ENCODE data around the gene APOO. TPM values are rescaled to one million over a fixed set of nuclear protein-coding genes. Genes with fewer than 3 reads are reported as not detected.
"Not testable (repeated sequence)": the region's sequence is repeated elsewhere in the genome, so short reads cannot be mapped to it uniquely, and the experiment has no call there.

APOO gene
- total and polyA plus RNA-seq, 2 of the 13 experiments (the other 11 are each of a cell fraction or from before 2014, with no cell fraction given) = 9.7 to 22.1 TPM

DNA sequence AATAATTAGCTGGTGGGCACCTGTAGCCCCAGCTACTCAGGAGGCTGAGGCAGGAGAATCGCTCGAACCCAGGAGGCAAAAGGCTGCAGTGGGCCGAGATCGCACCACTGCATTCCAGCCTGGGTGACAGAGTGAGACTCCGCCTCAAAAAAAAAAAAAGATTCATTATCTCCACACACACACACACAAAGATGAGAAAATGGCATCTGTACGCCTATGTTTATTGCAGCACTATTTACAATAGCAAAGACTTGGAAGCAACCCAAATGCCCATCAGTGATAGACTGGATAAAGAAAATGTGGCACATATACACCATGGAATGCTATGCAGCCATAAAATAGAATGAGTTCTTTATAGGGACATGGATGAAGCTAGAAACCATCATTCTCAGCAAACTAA lies 12.7 kb downstream of the APOO start:
- H3K4me2 ChIP-seq (ENCODE audit: low read depth, low read length); ATAC-seq; in situ Hi-C loops (cut with HindIII; ENCODE audit: extremely low pct_ligation_motif_present, low pct_unique_long_range_greater_than_20kb): not testable (repeated sequence)

DNA sequence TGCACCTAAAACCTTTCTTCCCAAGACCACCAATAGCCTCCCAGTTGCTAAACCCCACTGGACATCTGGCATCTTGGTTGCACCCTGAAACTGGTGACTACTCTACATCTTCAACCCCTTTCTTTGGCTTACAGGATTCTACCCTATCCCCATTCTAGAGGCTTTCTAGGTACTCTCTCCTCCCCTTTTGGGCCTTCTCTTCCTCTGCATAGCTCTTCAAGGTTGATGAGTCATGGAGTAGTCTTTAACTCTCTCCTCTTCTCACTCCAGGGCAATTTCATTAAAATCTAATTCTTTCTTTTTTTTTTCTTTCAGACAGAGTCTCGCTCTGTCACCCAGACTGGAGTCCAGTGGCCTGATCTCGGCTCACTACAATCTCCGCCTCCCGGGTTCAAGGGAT lies 16.8 kb downstream of the APOO start:
- no TSS peak for BruUV-seq (replicated peaks)
- CTCF ChIA-PET (ENCODE audit: low intra/inter-chr PET ratio, low total read pairs) = no interaction called here
- DNase-seq (ENCODE audit: low spot score) (no peak), ATAC-seq (no peak), FAIRE-seq (no peak)
- H3K4me1 ChIP-seq (ENCODE audit: insufficient read depth, low read length) = peaks cover 11% of the 10 kb centered on the region
- no peaks in the 10 kb centered on the region for H3K27me3 ChIP-seq (ENCODE audit: control insufficient read depth in 1 of 2, insufficient read depth in 2 of 2, low read length in 2 of 2)
- in situ Hi-C loops (cut with HindIII; ENCODE audit: extremely low pct_ligation_motif_present, low pct_unique_long_range_greater_than_20kb) = no loop called here
- H2AFZ ChIP-seq (ENCODE audit: low read length) = no peak overlapping the region
- H3K9ac ChIP-seq (ENCODE audit: insufficient read depth, low read depth, low read length) = no peak overlapping the region
- no peak overlapping the region for H3K27ac ChIP-seq (ENCODE audit: extremely low read length, insufficient read depth, low read length)
- H3K4me2 ChIP-seq (ENCODE audit: low read depth, low read length) = no peak overlapping the region
- intact Hi-C loops (cut with micrococcal nuclease; ENCODE audit: unreplicated experiment) = no loop called here
- H3K4me3 ChIP-seq (replicated peaks in 1 of 3; ENCODE audit: insufficient read depth in 1 of 3, low read depth in 2 of 3, low read length in 3 of 3) = no peak overlapping the region
- H3K36me3 ChIP-seq (replicated peaks in 1 of 2; ENCODE audit: control insufficient read depth in 1 of 2, insufficient read depth in 2 of 2, low read length in 2 of 2) = no peaks in the 10 kb centered on the region
- no peaks in the 10 kb centered on the region for H3K79me2 ChIP-seq (ENCODE audit: insufficient read depth, low read length)
- H3K9me3 ChIP-seq (ENCODE audit: low read length) = no peaks in the 10 kb centered on the region
- TF ChIP-seq DR1 (CRISPR knock-in tag; IDR thresholded peaks at IDR 0.05) = no peak
- no peak for TF ChIP-seq SMAD3 (CRISPR knock-in tag; IDR thresholded peaks at IDR 0.05)
- TF ChIP-seq CCAR2 (optimal IDR thresholded peaks at IDR 0.05; ENCODE audit: low read depth, low read length) = no peak
- no peak for TF ChIP-seq ZNF619 (CRISPR knock-in tag; IDR thresholded peaks at IDR 0.05)
- TF ChIP-seq ZNF34 (CRISPR knock-in tag; IDR thresholded peaks at IDR 0.05; ENCODE audit: borderline replicate concordance) = no peak
- no peak for TF ChIP-seq ZFAT (CRISPR knock-in tag; conservative IDR thresholded peaks at IDR 0.05)
- no peak for TF ChIP-seq HMG20B (CRISPR knock-in tag; conservative IDR thresholded peaks at IDR 0.05)
- TF ChIP-seq, protein P1, sequence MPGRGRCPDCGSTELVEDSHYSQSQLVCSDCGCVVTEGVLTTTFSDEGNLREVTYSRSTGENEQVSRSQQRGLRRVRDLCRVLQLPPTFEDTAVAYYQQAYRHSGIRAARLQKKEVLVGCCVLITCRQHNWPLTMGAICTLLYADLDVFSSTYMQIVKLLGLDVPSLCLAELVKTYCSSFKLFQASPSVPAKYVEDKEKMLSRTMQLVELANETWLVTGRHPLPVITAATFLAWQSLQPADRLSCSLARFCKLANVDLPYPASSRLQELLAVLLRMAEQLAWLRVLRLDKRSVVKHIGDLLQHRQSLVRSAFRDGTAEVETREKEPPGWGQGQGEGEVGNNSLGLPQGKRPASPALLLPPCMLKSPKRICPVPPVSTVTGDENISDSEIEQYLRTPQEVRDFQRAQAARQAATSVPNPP (CRISPR knock-in tag; IDR thresholded peaks at IDR 0.05) = no peak
- TF ChIP-seq ZNF790 (CRISPR knock-in tag; IDR thresholded peaks at IDR 0.05; ENCODE audit: borderline replicate concordance) = no peak
- TF ChIP-seq SRF (IDR thresholded peaks at IDR 0.05; ENCODE audit: low read depth, low read length) = no peak
- no peak for TF ChIP-seq ZNF550 (CRISPR knock-in tag; IDR thresholded peaks at IDR 0.05; ENCODE audit: borderline replicate concordance)
- TF ChIP-seq, protein P2, sequence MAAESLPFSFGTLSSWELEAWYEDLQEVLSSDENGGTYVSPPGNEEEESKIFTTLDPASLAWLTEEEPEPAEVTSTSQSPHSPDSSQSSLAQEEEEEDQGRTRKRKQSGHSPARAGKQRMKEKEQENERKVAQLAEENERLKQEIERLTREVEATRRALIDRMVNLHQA (CRISPR knock-in tag; IDR thresholded peaks at IDR 0.05) = no peak
- TF ChIP-seq ZNF124 (CRISPR knock-in tag; IDR thresholded peaks at IDR 0.05) = no peak
- TF ChIP-seq, protein P3, sequence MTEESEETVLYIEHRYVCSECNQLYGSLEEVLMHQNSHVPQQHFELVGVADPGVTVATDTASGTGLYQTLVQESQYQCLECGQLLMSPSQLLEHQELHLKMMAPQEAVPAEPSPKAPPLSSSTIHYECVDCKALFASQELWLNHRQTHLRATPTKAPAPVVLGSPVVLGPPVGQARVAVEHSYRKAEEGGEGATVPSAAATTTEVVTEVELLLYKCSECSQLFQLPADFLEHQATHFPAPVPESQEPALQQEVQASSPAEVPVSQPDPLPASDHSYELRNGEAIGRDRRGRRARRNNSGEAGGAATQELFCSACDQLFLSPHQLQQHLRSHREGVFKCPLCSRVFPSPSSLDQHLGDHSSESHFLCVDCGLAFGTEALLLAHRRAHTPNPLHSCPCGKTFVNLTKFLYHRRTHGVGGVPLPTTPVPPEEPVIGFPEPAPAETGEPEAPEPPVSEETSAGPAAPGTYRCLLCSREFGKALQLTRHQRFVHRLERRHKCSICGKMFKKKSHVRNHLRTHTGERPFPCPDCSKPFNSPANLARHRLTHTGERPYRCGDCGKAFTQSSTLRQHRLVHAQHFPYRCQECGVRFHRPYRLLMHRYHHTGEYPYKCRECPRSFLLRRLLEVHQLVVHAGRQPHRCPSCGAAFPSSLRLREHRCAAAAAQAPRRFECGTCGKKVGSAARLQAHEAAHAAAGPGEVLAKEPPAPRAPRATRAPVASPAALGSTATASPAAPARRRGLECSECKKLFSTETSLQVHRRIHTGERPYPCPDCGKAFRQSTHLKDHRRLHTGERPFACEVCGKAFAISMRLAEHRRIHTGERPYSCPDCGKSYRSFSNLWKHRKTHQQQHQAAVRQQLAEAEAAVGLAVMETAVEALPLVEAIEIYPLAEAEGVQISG (CRISPR knock-in tag; IDR thresholded peaks at IDR 0.05) = no peak
- 100% methylated on average over 4 of the region's 4 CpGs for WGBS (ENCODE audit: low lambda C conversion rate)
- H4K20me1 ChIP-seq (ENCODE audit: insufficient read depth, low read length) = no peaks in the 10 kb centered on the region
- POLR2A ChIA-PET = no interaction called here

More for the DNA sequence above, 12.7 kb downstream of the APOO start:
- H3K27ac ChIP-seq (ENCODE audit: extremely low read length, insufficient read depth, low read length); H3K36me3 ChIP-seq (replicated peaks in 1 of 2; ENCODE audit: control insufficient read depth in 1 of 2, insufficient read depth in 2 of 2, low read length in 2 of 2); BruUV-seq (replicated peaks); H3K79me2 ChIP-seq (ENCODE audit: insufficient read depth, low read length); FAIRE-seq; DNase-seq (ENCODE audit: low spot score); H3K4me3 ChIP-seq (replicated peaks in 1 of 3; ENCODE audit: insufficient read depth in 1 of 3, low read depth in 2 of 3, low read length in 3 of 3); H2AFZ ChIP-seq (ENCODE audit: low read length); H4K20me1 ChIP-seq (ENCODE audit: insufficient read depth, low read length); H3K27me3 ChIP-seq (ENCODE audit: control insufficient read depth in 1 of 2, insufficient read depth in 2 of 2, low read length in 2 of 2); H3K9ac ChIP-seq (ENCODE audit: insufficient read depth, low read depth, low read length); H3K9me3 ChIP-seq (ENCODE audit: low read length); intact Hi-C loops (cut with micrococcal nuclease; ENCODE audit: unreplicated experiment); POLR2A ChIA-PET; CTCF ChIA-PET (ENCODE audit: low intra/inter-chr PET ratio, low total read pairs): not testable (repeated sequence)
- WGBS (ENCODE audit: low lambda C conversion rate) = 96% methylated on average over 4 of the region's 6 CpGs
- peaks cover 38% of the 10 kb centered on the region for H3K4me1 ChIP-seq (ENCODE audit: insufficient read depth, low read length)
